ENCODE results near the gene SKIC8. TPM values are rescaled to one million over a fixed set of nuclear protein-coding genes. Genes with fewer than 3 reads are reported as not detected.

SKIC8 gene
- total RNA-seq, 1 experiment from 2014 or later: 90.7 TPM

DNA sequence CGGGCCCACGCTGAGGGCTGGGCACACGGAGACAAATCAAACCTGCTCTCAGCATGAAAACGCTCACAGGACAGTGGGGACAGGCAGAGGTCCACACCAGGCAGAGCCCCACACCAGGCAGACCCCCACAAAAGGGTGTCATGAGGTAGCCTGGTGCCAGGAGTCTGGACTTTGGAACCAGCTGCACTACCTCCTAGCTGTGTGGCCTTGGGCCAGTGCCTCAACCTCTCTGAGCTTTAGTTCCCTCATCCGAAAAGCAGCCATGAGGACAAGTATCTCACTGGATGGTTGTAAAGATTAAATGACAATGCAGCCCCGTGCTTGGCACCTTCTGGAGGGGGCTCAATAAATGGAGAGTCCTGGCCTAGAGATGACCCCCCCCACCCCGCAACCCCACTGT is 24.3 kb upstream of the SKIC8 start:
- no peak for DNase-seq (ENCODE audit: low read depth)
- in situ Hi-C loops (cut with HindIII; ENCODE audit: low pct_unique_long_range_greater_than_20kb, low sequenced_read_pairs): no loop called here

DNA sequence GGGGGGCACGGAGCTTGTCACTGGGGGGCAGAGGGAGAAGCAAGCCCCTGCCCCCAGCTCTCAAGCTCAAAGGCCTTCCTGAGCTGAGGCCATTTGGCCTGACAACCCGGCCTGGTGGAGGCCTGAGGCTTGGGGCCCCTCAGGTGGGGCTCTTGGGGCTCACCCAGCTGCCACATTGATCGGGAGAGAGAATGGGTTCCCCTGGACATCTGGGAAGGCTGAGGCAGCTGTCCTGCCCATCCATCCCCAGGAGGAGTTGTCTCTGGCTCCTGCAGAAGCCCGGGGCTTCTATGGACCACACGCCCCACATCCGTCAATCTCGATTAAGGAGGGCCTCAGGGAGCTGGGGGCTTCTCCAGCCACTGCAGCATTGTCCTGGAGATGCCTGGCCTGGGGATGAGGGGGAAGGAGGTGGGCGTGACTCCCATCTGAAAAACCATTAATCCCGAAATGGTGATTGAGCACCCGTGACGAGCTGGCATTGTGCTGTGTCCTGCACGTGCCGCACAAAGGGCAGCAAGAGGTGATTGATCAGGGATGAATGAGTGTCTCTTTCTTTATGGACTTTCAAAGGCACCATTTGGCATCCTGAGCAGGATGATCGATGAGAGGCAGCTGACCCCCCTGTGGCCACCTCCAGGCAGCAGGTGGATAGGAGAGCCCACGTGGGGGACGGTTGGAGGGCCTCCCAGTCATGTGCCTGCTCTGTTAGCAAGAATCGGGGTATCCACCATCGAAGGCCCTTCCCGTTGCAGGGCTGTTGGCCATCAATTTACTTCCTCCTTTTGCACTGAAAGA is 23.5 kb upstream of the SKIC8 start:
- no peak for DNase-seq (ENCODE audit: low read depth)
- in situ Hi-C loops (cut with HindIII; ENCODE audit: low pct_unique_long_range_greater_than_20kb, low sequenced_read_pairs): no loop called here

GRCh38 chr15:78322243-78322642 is 22.8 kb upstream of the SKIC8 start:
- in situ Hi-C loops (cut with HindIII; ENCODE audit: low pct_unique_long_range_greater_than_20kb, low sequenced_read_pairs): no loop called here
- DNase-seq (ENCODE audit: low read depth): no peak

DNA sequence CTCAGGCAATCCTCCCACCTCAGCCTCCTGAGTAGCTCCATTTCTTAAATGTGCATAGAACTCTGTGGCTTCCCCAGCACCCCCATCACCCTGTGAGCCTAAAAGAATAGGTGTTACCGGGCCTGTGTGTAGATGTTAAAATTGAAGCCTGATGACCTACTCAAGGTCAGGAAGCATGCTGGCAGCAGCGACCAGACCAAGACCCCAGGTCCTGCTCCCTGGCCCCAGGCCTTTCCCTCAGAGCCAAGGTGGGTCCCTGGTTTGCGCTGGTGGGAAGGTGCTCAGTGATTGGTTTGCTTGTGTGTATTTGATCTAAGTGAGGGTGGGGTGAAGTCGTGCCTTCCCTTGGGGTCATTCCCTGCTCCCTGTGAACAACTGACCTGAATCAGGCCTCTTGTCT is 22.4 kb upstream of the SKIC8 start:
- in situ Hi-C loops (cut with HindIII; ENCODE audit: low pct_unique_long_range_greater_than_20kb, low sequenced_read_pairs): no loop called here
- no peak for DNase-seq (ENCODE audit: low read depth)

GRCh38 chr15:78321041-78321570 is 21.7 kb upstream of the SKIC8 start:
- DNase-seq (ENCODE audit: low read depth): no peak
- in situ Hi-C loops (cut with HindIII; ENCODE audit: low pct_unique_long_range_greater_than_20kb, low sequenced_read_pairs): no loop called here

GRCh38 chr15:78320183-78320582 is 20.8 kb upstream of the SKIC8 start:
- in situ Hi-C loops (cut with HindIII; ENCODE audit: low pct_unique_long_range_greater_than_20kb, low sequenced_read_pairs): no loop called here
- no peak for DNase-seq (ENCODE audit: low read depth)

DNA sequence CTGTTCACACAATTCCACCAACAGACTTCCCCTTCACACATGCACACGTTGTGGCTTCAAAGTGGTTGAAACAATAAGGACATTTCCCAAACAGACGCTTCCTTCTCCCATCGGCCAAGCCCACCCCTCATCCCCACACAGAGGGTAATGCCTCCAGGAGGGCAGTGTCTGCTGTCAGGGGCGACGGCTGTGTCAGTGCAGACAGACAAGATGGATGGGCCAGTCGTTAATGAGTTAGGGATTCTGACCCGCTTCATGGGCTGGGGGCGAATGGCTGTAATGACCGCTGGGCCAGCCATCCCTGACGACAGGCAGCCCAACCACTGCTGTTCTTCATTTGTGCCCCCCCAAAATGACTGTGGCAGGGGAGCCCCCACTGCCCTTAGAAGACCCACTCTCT is 20.2 kb upstream of the SKIC8 start:
- in situ Hi-C loops (cut with HindIII; ENCODE audit: low pct_unique_long_range_greater_than_20kb, low sequenced_read_pairs): no loop called here
- DNase-seq (ENCODE audit: low read depth): no peak

GRCh38 chr15:78317145-78317836 is 17.9 kb upstream of the SKIC8 start:
- DNase-seq (ENCODE audit: low read depth): peak; percentile 13
- in situ Hi-C loops (cut with HindIII; ENCODE audit: low pct_unique_long_range_greater_than_20kb, low sequenced_read_pairs): no loop called here

DNA sequence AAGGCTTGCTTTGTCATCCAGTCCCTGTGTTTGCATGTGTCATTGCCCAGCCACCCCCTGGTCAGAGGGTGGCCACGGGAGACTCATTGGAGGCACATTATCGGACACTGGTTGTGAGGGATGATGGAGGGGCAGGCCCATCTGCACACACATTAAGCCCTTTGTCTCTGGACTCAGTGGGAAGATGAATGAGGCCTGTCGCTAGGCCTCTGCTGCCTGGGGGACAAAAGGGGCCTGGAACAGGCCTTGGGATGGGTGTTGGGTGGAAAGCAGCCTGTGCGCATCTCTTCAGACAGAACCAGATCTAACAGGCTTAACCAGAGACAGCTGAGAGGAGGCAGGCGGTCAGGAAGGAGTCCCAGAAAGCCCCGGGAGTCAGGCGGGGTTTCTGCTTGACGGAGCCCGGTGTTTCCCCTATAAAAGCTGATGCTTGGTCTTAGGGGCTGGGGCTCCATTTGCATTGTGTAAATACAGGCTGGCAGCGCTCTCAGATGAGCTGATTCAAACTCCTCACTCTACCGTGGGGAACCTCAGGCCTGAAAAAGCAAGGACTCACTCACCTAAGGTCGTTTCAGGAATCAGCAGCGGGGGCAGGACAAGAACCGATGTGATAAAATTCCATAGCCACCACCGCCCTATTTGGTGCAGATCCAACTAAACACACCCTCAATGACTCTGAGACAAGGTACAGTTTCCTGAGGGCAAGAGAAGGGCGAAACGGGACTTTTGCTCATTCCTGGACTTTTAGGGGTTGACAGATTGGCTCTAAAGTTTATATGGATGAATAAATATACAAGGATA is 17.1 kb upstream of the SKIC8 start:
- DNase-seq (ENCODE audit: low read depth): no peak
- in situ Hi-C loops (cut with HindIII; ENCODE audit: low pct_unique_long_range_greater_than_20kb, low sequenced_read_pairs): no loop called here

DNA sequence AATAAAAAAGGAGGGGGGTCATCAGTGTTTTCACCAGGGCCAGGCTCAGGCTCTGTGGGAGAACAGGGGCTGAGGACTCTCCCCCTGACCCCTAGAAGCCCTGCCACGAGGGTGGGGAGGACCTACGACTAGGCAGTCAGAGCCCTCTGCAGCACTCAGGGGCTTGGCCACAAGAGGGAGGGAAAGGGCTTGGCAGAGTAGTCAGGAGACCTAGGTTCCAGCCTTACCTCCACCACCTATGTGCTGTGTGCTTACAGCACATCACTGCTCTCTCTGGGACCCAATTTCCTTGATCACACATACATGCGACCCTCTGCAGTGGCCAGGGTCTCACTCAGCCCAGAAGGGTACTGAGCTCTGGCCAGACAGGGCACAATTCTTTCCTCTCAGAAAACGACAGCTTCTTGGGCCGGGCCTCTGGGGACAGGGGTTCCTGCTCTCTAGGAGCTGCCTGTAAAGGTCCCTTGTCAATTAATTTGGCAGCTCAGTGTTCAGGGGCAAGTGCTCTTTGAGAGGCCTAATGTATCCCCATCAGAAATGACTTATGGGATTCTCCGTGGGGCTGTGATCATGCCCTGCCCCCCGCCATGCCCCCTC is 16.4 kb upstream of the SKIC8 start:
- in situ Hi-C loops (cut with HindIII; ENCODE audit: low pct_unique_long_range_greater_than_20kb, low sequenced_read_pairs): no loop called here

GRCh38 chr15:78314181-78314581 is 14.8 kb upstream of the SKIC8 start:
- DNase-seq (ENCODE audit: low read depth): no peak
- in situ Hi-C loops (cut with HindIII; ENCODE audit: low pct_unique_long_range_greater_than_20kb, low sequenced_read_pairs): no loop called here

More for the DNA sequence above, 16.4 kb upstream of the SKIC8 start:
- no peak for DNase-seq (ENCODE audit: low read depth)

GRCh38 chr15:78313383-78313782 is 14.0 kb upstream of the SKIC8 start:
- DNase-seq (ENCODE audit: low read depth): no peak
- in situ Hi-C loops (cut with HindIII; ENCODE audit: low pct_unique_long_range_greater_than_20kb, low sequenced_read_pairs): no loop called here

GRCh38 chr15:78312957-78313356 is 13.5 kb upstream of the SKIC8 start:
- DNase-seq (ENCODE audit: low read depth): no peak
- in situ Hi-C loops (cut with HindIII; ENCODE audit: low pct_unique_long_range_greater_than_20kb, low sequenced_read_pairs): no loop called here

DNA sequence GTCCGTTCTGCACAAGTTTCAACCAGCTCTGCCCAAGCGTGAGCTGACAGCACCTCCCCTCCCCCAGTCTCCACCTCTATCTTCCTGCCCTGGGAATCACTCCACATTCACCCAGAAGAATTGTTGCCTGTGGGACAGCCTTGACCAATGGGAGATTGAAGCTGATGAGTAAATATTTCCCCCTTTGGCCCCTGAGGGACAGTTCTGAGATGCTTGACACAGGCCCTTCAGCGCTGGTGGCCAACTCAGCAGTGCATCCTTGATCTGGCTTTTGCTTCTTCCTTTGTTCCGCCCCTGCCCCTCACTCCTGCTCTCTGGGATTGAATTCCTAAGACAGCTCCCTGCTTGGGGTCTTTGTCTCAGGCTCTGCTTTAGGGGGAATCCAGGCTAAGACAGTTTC is 13.1 kb upstream of the SKIC8 start:
- no peak for DNase-seq (ENCODE audit: low read depth)
- in situ Hi-C loops (cut with HindIII; ENCODE audit: low pct_unique_long_range_greater_than_20kb, low sequenced_read_pairs): no loop called here

DNA sequence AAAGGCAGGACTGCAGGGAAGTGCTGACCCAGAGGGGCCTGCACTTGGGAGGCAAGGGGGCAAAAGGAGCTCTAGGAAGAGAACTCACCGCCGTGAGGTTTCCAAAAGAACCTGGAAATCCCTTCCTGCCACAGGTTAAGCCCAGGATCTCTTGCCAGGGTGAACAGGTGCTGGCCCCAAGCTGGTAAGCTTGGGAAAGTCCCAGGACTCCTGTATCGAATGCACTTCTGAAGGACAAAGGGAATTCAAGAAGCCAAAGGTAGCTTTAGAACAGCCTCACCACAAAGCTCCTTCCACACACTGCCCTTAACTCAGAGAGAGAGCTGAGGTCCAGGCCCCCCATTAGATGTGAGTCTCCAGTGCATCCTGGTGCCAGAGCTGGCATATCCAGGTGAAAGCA is 11.9 kb upstream of the SKIC8 start:
- in situ Hi-C loops (cut with HindIII; ENCODE audit: low pct_unique_long_range_greater_than_20kb, low sequenced_read_pairs): no loop called here
- DNase-seq (ENCODE audit: low read depth): no peak

- in situ Hi-C loops (cut with HindIII; ENCODE audit: low pct_unique_long_range_greater_than_20kb, low sequenced_read_pairs): no loop called here
- peak; percentile 18 for DNase-seq (ENCODE audit: low read depth)
Measured at GRCh38 chr15:78308422-78309032, 9.1 kb upstream of the SKIC8 start.

- DNase-seq (ENCODE audit: low read depth): no peak
- in situ Hi-C loops (cut with HindIII; ENCODE audit: low pct_unique_long_range_greater_than_20kb, low sequenced_read_pairs): no loop called here
Measured at GRCh38 chr15:78307976-78308375, 8.6 kb upstream of the SKIC8 start.

GRCh38 chr15:78306176-78306774 is 6.9 kb upstream of the SKIC8 start:
- no peak for DNase-seq (ENCODE audit: low read depth)
- in situ Hi-C loops (cut with HindIII; ENCODE audit: low pct_unique_long_range_greater_than_20kb, low sequenced_read_pairs): no loop called here
